IMR-90 (cell line): Measurements from ENCODE around the gene TXNRD1. TPM values are rescaled to one million over a fixed set of nuclear protein-coding genes. Genes with fewer than 3 reads are reported as not detected.
A peak's percentile ranks its signal among the peaks of the same experiment; 100 is the strongest.

Experiments
- ATAC-seq: fragments of 200-7000 bp; cut with Tn5 transposase; 2 replicates; pipeline ENCODE4 v1.9.1; 2020; ENCODE audit warnings: low read depth, mild to moderate bottlenecking, moderate library complexity
- BruUV-seq: library from RNA; stranded (reverse); fragments of 400-500 nt; replicated peaks from 2 replicates; lab custom pipeline; 2021; lab: Mats Ljungman, UMichigan
- CTCF ChIA-PET: fragments of 300-600 bp; formaldehyde crosslinking; extraction: SDS; loops from one replicate; lab custom pipeline; 2021; ENCODE audit warnings: antibody characterized with exemption; lab: Yijun Ruan, JAX
- POLR2A ChIA-PET: fragments of 300-600 bp; sonication (Branson Sonifier 250); formaldehyde crosslinking; loops from one replicate; lab custom pipeline; 2022; ENCODE audit warnings: antibody characterized with exemption; ENCODE audit not compliant: unreplicated experiment; lab: Charles Lee
- DNase-seq: peaks from one replicate; pipeline ENCODE4 v3.0.0; 2013
- H2AFZ ChIP-seq: replicated peaks from 2 replicates; pipeline ENCODE3; 2013; ENCODE audit warnings: low read length, mild to moderate bottlenecking; ENCODE audit not compliant: poor library complexity
- H2AK5ac ChIP-seq: 2 replicates; pipeline ENCODE4 v1.6.1; 2013; ENCODE audit warnings: low read depth, low read length, inconsistent platforms
- H2AK9ac ChIP-seq: replicated peaks from 2 replicates; pipeline ENCODE3; 2013; ENCODE audit warnings: mild to moderate bottlenecking, low read depth, low read length, moderate library complexity; ENCODE audit not compliant: poor library complexity
- H2BK120ac ChIP-seq: 2 replicates; pipeline ENCODE4 v1.6.1; 2013; ENCODE audit warnings: low read depth, low read length, inconsistent platforms
- H2BK15ac ChIP-seq: 3 replicates; pipeline ENCODE4 v1.6.1; 2013; ENCODE audit warnings: low read depth, low read length, inconsistent platforms
- H2BK20ac ChIP-seq: 2 replicates; pipeline ENCODE4 v1.6.1; 2013; ENCODE audit warnings: low read depth, mild to moderate bottlenecking, inconsistent platforms, low read length, moderate library complexity
- H2BK5ac ChIP-seq: 2 replicates; pipeline ENCODE4 v1.6.1; 2013; ENCODE audit warnings: mild to moderate bottlenecking, low read depth, low read length, inconsistent platforms; ENCODE audit not compliant: poor library complexity, severe bottlenecking
- H3K14ac ChIP-seq: replicated peaks from 2 replicates; pipeline ENCODE4 v1.6.1; 2013; ENCODE audit warnings: low read depth, low read length, inconsistent platforms
- H3K18ac ChIP-seq: 2 replicates; pipeline ENCODE4 v1.6.1; 2013; ENCODE audit warnings: low read depth, low read length, control low read depth
- H3K23ac ChIP-seq: 2 replicates; pipeline ENCODE4 v1.6.1; 2013; ENCODE audit warnings: low read depth, low read length, inconsistent platforms
- H3K27ac ChIP-seq: 2 replicates; pipeline ENCODE4 v1.5.1; 2013; ENCODE audit warnings: mild to moderate bottlenecking, control low read depth, low read length; ENCODE audit not compliant: insufficient read depth
- H3K27me3 ChIP-seq: 2 replicates; pipeline ENCODE4 v1.6.1; 2013; ENCODE audit warnings: low read length; ENCODE audit not compliant: control insufficient read depth, insufficient read depth
- H3K36me3 ChIP-seq: 2 replicates; pipeline ENCODE4 v1.6.1; 2013; ENCODE audit warnings: low read length, mixed read lengths; ENCODE audit not compliant: control insufficient read depth, insufficient read depth
- H3K4ac ChIP-seq: 2 replicates; pipeline ENCODE4 v1.6.1; 2013; ENCODE audit warnings: low read depth, low read length, inconsistent platforms
- H3K4me1 ChIP-seq: 2 replicates; pipeline ENCODE4 v1.6.1; 2013; ENCODE audit warnings: low read length, mixed read lengths; ENCODE audit not compliant: control insufficient read depth, insufficient read depth
- H3K4me2 ChIP-seq: 2 replicates; pipeline ENCODE4 v1.6.1; 2013; ENCODE audit warnings: low read depth, mild to moderate bottlenecking, control low read depth, low read length, moderate library complexity
- H3K4me3 ChIP-seq: 2 replicates; pipeline ENCODE4 v1.5.1; 2013; ENCODE audit warnings: low read depth, mild to moderate bottlenecking, control low read depth, low read length, moderate library complexity; ENCODE audit not compliant: insufficient read depth
- H3K56ac ChIP-seq: 2 replicates; pipeline ENCODE4 v1.6.1; 2013; ENCODE audit warnings: low read length, inconsistent platforms; ENCODE audit not compliant: insufficient read depth; ENCODE audit errors: extremely low read depth
- H3K79me1 ChIP-seq, 2 experiments: 2 replicates each; pipeline ENCODE4 v1.6.1; 2013; ENCODE audit warnings: low read length in 2 of 2, inconsistent platforms in 1 of 2, low read depth in 1 of 2
- H3K9ac ChIP-seq: 2 replicates; pipeline ENCODE4 v1.6.1; 2013; ENCODE audit warnings: low read depth, low read length, control low read depth
- H3K9me1 ChIP-seq: 2 replicates; pipeline ENCODE4 v1.6.1; 2013; ENCODE audit warnings: low read length, inconsistent platforms; ENCODE audit not compliant: insufficient read depth
- H3K9me3 ChIP-seq: 2 replicates; pipeline ENCODE4 v1.6.1; 2013; ENCODE audit warnings: low read length; ENCODE audit not compliant: control insufficient read depth, insufficient read depth
- H4K20me1 ChIP-seq: 2 replicates; pipeline ENCODE4 v1.6.1; 2013; ENCODE audit warnings: low read length, inconsistent platforms; ENCODE audit not compliant: insufficient read depth
- H4K5ac ChIP-seq: 2 replicates; pipeline ENCODE4 v1.6.1; 2013; ENCODE audit warnings: mild to moderate bottlenecking, low read depth, low read length, control low read depth
- H4K8ac ChIP-seq, 2 experiments: 2 replicates each; pipeline ENCODE4 v1.6.1; 2013; ENCODE audit warnings: low read depth in 2 of 2, low read length in 2 of 2, control low read depth in 1 of 2, inconsistent platforms in 1 of 2
- H4K91ac ChIP-seq: 2 replicates; pipeline ENCODE4 v1.6.1; 2013; ENCODE audit warnings: low read depth, low read length, inconsistent platforms; ENCODE audit not compliant: insufficient read depth
- CEBPB ChIP-seq: IDR thresholded peaks from 2 replicates; pipeline ENCODE4 v1.6.1; 2012; ENCODE audit warnings: low read depth, low read length, improper control_type of control experiment
- CHD1 ChIP-seq: IDR thresholded peaks from 2 replicates; pipeline ENCODE4 v1.6.1; 2012; ENCODE audit warnings: low read depth, low read length, improper control_type of control experiment
- CTCF ChIP-seq: conservative IDR thresholded peaks from 2 replicates; pipeline ENCODE4 v1.5.1; 2012; ENCODE audit warnings: mild to moderate bottlenecking, low read depth, low read length, improper control_type of control experiment
- ELK1 ChIP-seq: fragments of 150-350 bp; IDR thresholded peaks from 2 replicates; pipeline ENCODE4 v1.6.1; 2016; ENCODE audit warnings: low read depth, mild to moderate bottlenecking, low read length, moderate library complexity, borderline replicate concordance
- FOS ChIP-seq: fragments of 150-350 bp; IDR thresholded peaks from 2 replicates; pipeline ENCODE4 v1.6.1; 2016; ENCODE audit warnings: low read depth, low read length
- MAFK ChIP-seq: IDR thresholded peaks from 2 replicates; pipeline ENCODE4 v1.6.1; 2012; ENCODE audit warnings: low read depth, low read length, improper control_type of control experiment
- MAZ ChIP-seq: IDR thresholded peaks from 2 replicates; pipeline ENCODE4 v1.6.1; 2012; ENCODE audit warnings: low read depth, mild to moderate bottlenecking, low read length, improper control_type of control experiment, moderate library complexity, borderline replicate concordance
- MXI1 ChIP-seq: IDR thresholded peaks from 2 replicates; pipeline ENCODE4 v1.6.1; 2012; ENCODE audit warnings: low read depth, mild to moderate bottlenecking, low read length, moderate library complexity, borderline replicate concordance
- NFE2L2 ChIP-seq: fragments of 150-350 bp; IDR thresholded peaks from 2 replicates; pipeline ENCODE4 v1.6.1; 2016; ENCODE audit warnings: low read depth, mild to moderate bottlenecking, low read length
- POLR2A ChIP-seq: IDR thresholded peaks from 2 replicates; pipeline ENCODE4 v1.6.1; 2012; ENCODE audit warnings: mild to moderate bottlenecking, low read depth, low read length
- RAD21 ChIP-seq: IDR thresholded peaks from 2 replicates; pipeline ENCODE4 v1.6.1; 2012; ENCODE audit warnings: low read length, improper control_type of control experiment
- RCOR1 ChIP-seq: IDR thresholded peaks from 2 replicates; pipeline ENCODE4 v1.6.1; 2012; ENCODE audit warnings: mild to moderate bottlenecking, low read length, improper control_type of control experiment; ENCODE audit not compliant: insufficient replicate concordance
- RFX5 ChIP-seq: IDR thresholded peaks from 2 replicates; pipeline ENCODE4 v1.8.0; 2012; ENCODE audit warnings: low read depth, mild to moderate bottlenecking, low read length, moderate library complexity
- USF2 ChIP-seq: fragments of 150-350 bp; IDR thresholded peaks from 2 replicates; pipeline ENCODE4 v1.6.1; 2017; ENCODE audit warnings: mild to moderate bottlenecking, antibody characterized with exemption, low read length, low read depth
- WGBS, 2 experiments: methylation state at CpG; one replicate each; pipeline versions ENCODE4 v1.1.5 to v1.1.7; 2013; ENCODE audit warnings: missing lambda C conversion rate in 2 of 2; ENCODE audit not compliant: insufficient read length in 1 of 2; ENCODE audit errors: extremely low coverage in 2 of 2; 5-methylcytosine and 5-hydroxymethylcytosine counted together
- dilution Hi-C: fragments of 300-500 bp; cut with HindIII; formaldehyde crosslinking; loops from one replicate; pipeline ENCODE4 v1.14.3; 2018; ENCODE audit warnings: low sequenced_read_pairs; ENCODE audit not compliant: unreplicated experiment
- in situ Hi-C: fragments of 300-500 bp; cut with MboI; formaldehyde crosslinking; loops from 3 replicates; pipeline ENCODE4 v1.14.3; 2019; ENCODE audit warnings: low sequenced_read_pairs, inconsistent platforms, mixed read lengths
- intact Hi-C: fragments of 100-400 bp; cut with micrococcal nuclease; formaldehyde crosslinking; loops from 2 replicates; pipeline ENCODE4 v1.10.0; 2022
- polyA plus RNA-seq, 3 experiments: library from polyadenylated mRNA; depleted of rRNA; stranded (reverse); fragments of >200 nt; gene quantifications; 2 replicates each; pipeline ENCODE4 v1.2.3, GENCODE V29; 2012; ENCODE audit warnings: low replicate concordance in 1 of 3
- total RNA-seq: library from RNA; depleted of rRNA; stranded (reverse); fragments of >200 nt; gene quantifications from 2 replicates; pipeline ENCODE4 v1.2.3, GENCODE V29; 2012

The TXNRD1 gene
- total and polyA plus RNA-seq, 2 of the 4 experiments (the other 2 are of a cell fraction), result 379 to 582 TPM

GRCh38 chr12:104360157-104360556 is 144.6 kb downstream of the TXNRD1 start:
- Histone ChIP-seq H3K23ac (no peak overlapping the region), H2BK20ac (no peak overlapping the region), H3K27ac (no peak overlapping the region), H3K27me3 (no peaks in the 10 kb centered on the region), H4K5ac (no peak overlapping the region), H2BK120ac (no peak overlapping the region), H3K9me1 (peaks cover 8% of the 10 kb centered on the region), H3K14ac (no peak overlapping the region), H3K9me3 (peaks cover 3% of the 10 kb centered on the region), H3K9ac (no peak overlapping the region), H3K4me3 (no peak overlapping the region), H2BK15ac (no peak overlapping the region), H4K8ac (no peak overlapping the region), H2AFZ (no peak overlapping the region), H3K56ac (no peak overlapping the region), H4K91ac (no peak overlapping the region), H3K4me2 (no peak overlapping the region), H3K4ac (no peak overlapping the region), H2BK5ac (no peak overlapping the region), H3K36me3 (no peaks in the 10 kb centered on the region; the same call in 1 of the 2 replicates), H3K79me1 (peaks cover 0 to 2% of the 10 kb centered on the region in 2 experiments; a peak in 1 of 4 replicates), H2AK5ac (no peak overlapping the region), H3K18ac (no peak overlapping the region), H3K4me1 (peaks cover 3% of the 10 kb centered on the region), H4K20me1 (peaks cover 25% of the 10 kb centered on the region; the same call in 1 of the 2 replicates), H2AK9ac (no peak overlapping the region)
- CTCF ChIA-PET, result interaction anchor here (1.0 kb wide), 1 partner anchor 13 kb away, joined by 3 read pairs; no protein-coding TSS in a partner anchor
- dilution Hi-C loops, result no loop called here
- BruUV-seq, result no TSS peak
- no peak for ATAC-seq
- no CpG with 5 or more reads among the region's 3 CpGs for WGBS, 2 experiments
- intact Hi-C loops, result no loop called here
- TF ChIP-seq NFE2L2, result no peak
- no peak; the same call in 1 of the 2 replicates for TF ChIP-seq POLR2A
- TF ChIP-seq CTCF, result no peak
- no peak for TF ChIP-seq FOS
- no peak for TF ChIP-seq CEBPB
- no peak for TF ChIP-seq MAZ
- TF ChIP-seq CHD1, result no peak
- no peak for TF ChIP-seq ELK1
- TF ChIP-seq RCOR1, result no peak
- TF ChIP-seq RFX5, result no peak
- no peak for TF ChIP-seq USF2
- TF ChIP-seq MXI1, result no peak
- TF ChIP-seq MAFK, result no peak
- TF ChIP-seq RAD21, result no peak
- in situ Hi-C loops, result no loop called here
- POLR2A ChIA-PET, result no interaction called here
- peak; percentile 65 for DNase-seq
